Left ventricle myocardium inferior (tissue), 1 donor: ENCODE results near the gene LIN54. TPM values are rescaled to one million over a fixed set of nuclear protein-coding genes. Genes with fewer than 3 reads are reported as not detected.
"Not testable (repeated sequence)": the region's sequence is repeated elsewhere in the genome, so short reads cannot be mapped to it uniquely, and the experiment has no call there.

ENCODE experiments used
- DNase-seq: peaks from one replicate; pipeline ENCODE4 v3.0.0-alpha.2; 2020
- H3K27ac ChIP-seq: fragments of 200-600 bp; replicated peaks from 2 replicates; pipeline ENCODE4 v1.8.0; 2021
- H3K27me3 ChIP-seq: fragments of 200-600 bp; 2 replicates; pipeline ENCODE4 v1.8.0; 2021; ENCODE audit warnings: low read depth
- H3K36me3 ChIP-seq: fragments of 200-600 bp; 2 replicates; pipeline ENCODE4 v1.8.0; 2021
- H3K4me1 ChIP-seq: fragments of 200-600 bp; 2 replicates; pipeline ENCODE4 v1.8.0; 2021
- H3K4me3 ChIP-seq: fragments of 200-600 bp; 2 replicates; pipeline ENCODE4 v1.8.0; 2021; ENCODE audit warnings: mild to moderate bottlenecking, moderate library complexity
- H3K9me3 ChIP-seq: fragments of 200-600 bp; replicated peaks from 2 replicates; pipeline ENCODE4 v1.8.0; 2021
- intact Hi-C: fragments of 100-400 bp; cut with micrococcal nuclease; formaldehyde crosslinking; loops from one replicate; pipeline ENCODE4 v1.11.0; 2022
- total RNA-seq: library from RNA; stranded (reverse); fragmentation: NEBNext Ultra II Directional; extraction: Animal tissue kit (Norgen Biotek cat#: 25700); gene quantifications from one replicate; pipeline ENCODE4 v1.2.1, GENCODE V29; 2021
- TF ChIP-seq, protein P1 (sequence below): fragments of 200-600 bp; IDR thresholded peaks from 2 replicates; pipeline ENCODE4 v1.8.0; 2021; ENCODE audit warnings: antibody characterized with exemption, mild to moderate bottlenecking, borderline replicate concordance
- donor health status: DM: no; HTN: yes; CAD: no; lungs with severe emphysema.

The LIN54 gene
- total RNA-seq, 1 donor from 2014 or later, result 6.2 TPM

GRCh38 chr4:83009529-83009928 lies 1.1 kb downstream of the LIN54 start:
- H3K27ac ChIP-seq, result peak overlapping the region; percentile 87
- TF ChIP-seq, protein P1, sequence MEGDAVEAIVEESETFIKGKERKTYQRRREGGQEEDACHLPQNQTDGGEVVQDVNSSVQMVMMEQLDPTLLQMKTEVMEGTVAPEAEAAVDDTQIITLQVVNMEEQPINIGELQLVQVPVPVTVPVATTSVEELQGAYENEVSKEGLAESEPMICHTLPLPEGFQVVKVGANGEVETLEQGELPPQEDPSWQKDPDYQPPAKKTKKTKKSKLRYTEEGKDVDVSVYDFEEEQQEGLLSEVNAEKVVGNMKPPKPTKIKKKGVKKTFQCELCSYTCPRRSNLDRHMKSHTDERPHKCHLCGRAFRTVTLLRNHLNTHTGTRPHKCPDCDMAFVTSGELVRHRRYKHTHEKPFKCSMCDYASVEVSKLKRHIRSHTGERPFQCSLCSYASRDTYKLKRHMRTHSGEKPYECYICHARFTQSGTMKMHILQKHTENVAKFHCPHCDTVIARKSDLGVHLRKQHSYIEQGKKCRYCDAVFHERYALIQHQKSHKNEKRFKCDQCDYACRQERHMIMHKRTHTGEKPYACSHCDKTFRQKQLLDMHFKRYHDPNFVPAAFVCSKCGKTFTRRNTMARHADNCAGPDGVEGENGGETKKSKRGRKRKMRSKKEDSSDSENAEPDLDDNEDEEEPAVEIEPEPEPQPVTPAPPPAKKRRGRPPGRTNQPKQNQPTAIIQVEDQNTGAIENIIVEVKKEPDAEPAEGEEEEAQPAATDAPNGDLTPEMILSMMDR, result no peak
- H3K27me3 ChIP-seq, result no peaks in the 10 kb centered on the region
- H3K36me3 ChIP-seq, result no peaks in the 10 kb centered on the region
- DNase-seq, result no peak
- no peaks in the 10 kb centered on the region for H3K9me3 ChIP-seq
- H3K4me1 ChIP-seq, result peaks cover 44% of the 10 kb centered on the region
- H3K4me3 ChIP-seq, result peak overlapping the region; percentile 97
- intact Hi-C loops, result no loop called here

- H3K4me3 ChIP-seq, H3K4me1 ChIP-seq, H3K9me3 ChIP-seq, DNase-seq, intact Hi-C loops, H3K27ac ChIP-seq, H3K27me3 ChIP-seq, H3K36me3 ChIP-seq: not testable (repeated sequence)
Measured at GRCh38 chr4:83003044-83003791, 7.4 kb downstream of the LIN54 start.

GRCh38 chr4:83002329-83002728 lies 8.3 kb downstream of the LIN54 start:
- intact Hi-C loops, result no loop called here

DNA sequence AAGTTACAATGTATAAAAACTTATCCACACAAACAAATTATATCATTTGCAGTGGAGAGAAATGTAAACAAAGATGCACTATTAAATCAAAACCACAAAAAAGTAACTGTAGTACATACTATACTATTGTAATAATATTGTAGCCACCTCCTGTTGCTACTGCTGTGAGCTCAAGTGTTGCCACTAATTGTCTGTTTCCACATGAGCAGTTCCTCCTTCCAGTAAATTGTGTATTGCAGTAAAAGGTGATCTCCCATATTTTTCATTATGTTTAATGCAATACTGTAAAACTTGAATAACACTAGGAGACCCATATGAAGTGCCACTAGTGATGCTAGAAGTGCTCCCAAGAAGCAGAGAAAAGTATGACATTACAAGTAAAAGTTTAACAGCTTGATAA lies 11.7 kb downstream of the LIN54 start:
- no peak for DNase-seq
- Histone ChIP-seq H3K4me1 (no peaks in the 10 kb centered on the region), H3K27me3 (no peaks in the 10 kb centered on the region), H3K4me3 (no peak overlapping the region), H3K27ac (no peak overlapping the region), H3K36me3 (no peaks in the 10 kb centered on the region), H3K9me3 (no peaks in the 10 kb centered on the region)
- TF ChIP-seq, protein P1, result no peak
- intact Hi-C loops, result no loop called here

More at GRCh38 chr4:83002329-83002728, 8.3 kb downstream of the LIN54 start:
- no peak for DNase-seq
- H3K27ac ChIP-seq, result no peak overlapping the region
- H3K4me1 ChIP-seq, result no peaks in the 10 kb centered on the region
- TF ChIP-seq, protein P1, result no peak
- H3K27me3 ChIP-seq, result no peaks in the 10 kb centered on the region
- no peak overlapping the region for H3K4me3 ChIP-seq
- no peaks in the 10 kb centered on the region for H3K9me3 ChIP-seq
- no peaks in the 10 kb centered on the region for H3K36me3 ChIP-seq

- no peak for DNase-seq
- Histone ChIP-seq H3K4me3 (no peak overlapping the region), H3K9me3 (no peaks in the 10 kb centered on the region), H3K36me3 (no peaks in the 10 kb centered on the region), H3K27ac (no peak overlapping the region), H3K4me1 (peaks cover under 1% of the 10 kb centered on the region), H3K27me3 (no peaks in the 10 kb centered on the region)
- TF ChIP-seq, protein P1, result no peak
- intact Hi-C loops, result no loop called here
Measured at GRCh38 chr4:82994834-82995233, 15.8 kb downstream of the LIN54 start.
